DND-41 (cell line): Measurements from ENCODE around the gene PP2D1.
"Not testable (repeated sequence)": the region's sequence is repeated elsewhere in the genome, so short reads cannot be mapped to it uniquely, and the experiment has no call there.

Experiments used
- ATAC-seq: fragments of 200-7000 bp; cut with Tn5 transposase; 3 replicates; pipeline ENCODE4 v1.9.1; 2021; ENCODE audit warnings: low read depth; ENCODE audit not compliant: insufficient read depth
- DNase-seq: peaks from one replicate; pipeline ENCODE4 v3.0.0-alpha.2; 2020
- H2AFZ ChIP-seq: 2 replicates; pipeline ENCODE4 v1.6.0; 2012; ENCODE audit warnings: low read depth, low read length
- H3K27ac ChIP-seq: 2 replicates; pipeline ENCODE4 v1.5.1; 2012; ENCODE audit warnings: low read length, inconsistent platforms
- H3K27me3 ChIP-seq: fragments of 200-600 bp; sonication (generic); 2 replicates; pipeline ENCODE4 v1.6.0; 2012; ENCODE audit warnings: low read length, mild to moderate bottlenecking, inconsistent platforms; ENCODE audit not compliant: insufficient read depth, poor library complexity
- H3K36me3 ChIP-seq: 2 replicates; pipeline ENCODE4 v1.5.1; 2012; ENCODE audit warnings: low read length, inconsistent platforms; ENCODE audit not compliant: insufficient read depth
- H3K4me1 ChIP-seq: 2 replicates; pipeline ENCODE4 v1.5.1; 2012; ENCODE audit warnings: mild to moderate bottlenecking, low read length; ENCODE audit not compliant: insufficient read depth
- H3K4me2 ChIP-seq: 2 replicates; pipeline ENCODE4 v1.6.0; 2012; ENCODE audit warnings: mild to moderate bottlenecking, moderate library complexity, low read length, inconsistent platforms; ENCODE audit not compliant: insufficient read depth
- H3K4me3 ChIP-seq, 2 experiments: fragments of 200-600 bp in 1 of 2; shearing (Covaris generic) in 1 of 2; 2 replicates each; pipeline ENCODE4 v1.5.1; 2012 to 2016; ENCODE audit warnings: inconsistent platforms in 2 of 2, low read length in 2 of 2, mild to moderate bottlenecking in 2 of 2, low read depth in 1 of 2, moderate library complexity in 1 of 2
- H3K79me2 ChIP-seq: 2 replicates; pipeline ENCODE4 v1.6.0; 2012; ENCODE audit warnings: low read length, inconsistent platforms; ENCODE audit not compliant: insufficient read depth
- H3K9ac ChIP-seq: 2 replicates; pipeline ENCODE4 v1.6.0; 2012; ENCODE audit warnings: low read depth, mild to moderate bottlenecking, inconsistent platforms, low read length, moderate library complexity
- H3K9me3 ChIP-seq: 2 replicates; pipeline ENCODE4 v1.5.1; 2012; ENCODE audit warnings: low read length, moderate library complexity, mild to moderate bottlenecking, inconsistent platforms; ENCODE audit not compliant: insufficient read depth, severe bottlenecking
- H4K20me1 ChIP-seq: 2 replicates; pipeline ENCODE4 v1.6.0; 2012; ENCODE audit warnings: low read length; ENCODE audit not compliant: insufficient read depth
- CTCF ChIP-seq: IDR thresholded peaks from 2 replicates; pipeline ENCODE4 v1.5.1; 2012; ENCODE audit warnings: borderline replicate concordance, low read length, moderate library complexity, mild to moderate bottlenecking; ENCODE audit not compliant: poor library complexity, severe bottlenecking; ENCODE audit errors: extremely low read depth
- EZH2 ChIP-seq: IDR thresholded peaks from 3 replicates; pipeline ENCODE4 v1.6.1; 2012; ENCODE audit warnings: borderline replicate concordance, low read depth, mild to moderate bottlenecking, moderate library complexity, low read length, inconsistent platforms; ENCODE audit not compliant: severe bottlenecking

Gene PP2D1

GRCh38 chr3:20047976-20048883, 36.2 kb upstream of the PP2D1 start:
- Histone ChIP-seq H3K4me3 (no peak overlapping the region), H3K9ac (no peak overlapping the region), H3K27ac (no peak overlapping the region), H3K36me3 (no peaks in the 10 kb centered on the region), H3K4me2 (no peak overlapping the region), H3K4me1 (peaks cover 13% of the 10 kb centered on the region), H3K9me3 (no peaks in the 10 kb centered on the region), H2AFZ (no peak overlapping the region), H3K79me2 (peaks cover 2% of the 10 kb centered on the region), H4K20me1 (peaks cover 5% of the 10 kb centered on the region; the same call in 1 of the 2 replicates), H3K27me3 (no peaks in the 10 kb centered on the region)
- ATAC-seq (no peak), DNase-seq (no peak)
- TF ChIP-seq EZH2 (no peak), CTCF (no peak)

- no peaks in the 10 kb centered on the region for H3K9me3 ChIP-seq
- no peak overlapping the region for H2AFZ ChIP-seq
- peaks cover 21% of the 10 kb centered on the region for H3K4me1 ChIP-seq
- peaks cover 8% of the 10 kb centered on the region; the same call in 1 of the 2 replicates for H4K20me1 ChIP-seq
- no peak for ATAC-seq
- H3K9ac ChIP-seq: no peak overlapping the region
- H3K79me2 ChIP-seq: peaks cover 4% of the 10 kb centered on the region
- H3K4me2 ChIP-seq: no peak overlapping the region
- DNase-seq: no peak
- no peak for TF ChIP-seq EZH2
- no peak for TF ChIP-seq CTCF
- H3K36me3 ChIP-seq: no peaks in the 10 kb centered on the region
- no peaks in the 10 kb centered on the region for H3K27me3 ChIP-seq
- H3K4me3 ChIP-seq: no peak overlapping the region
- H3K27ac ChIP-seq: no peak overlapping the region
These were observed 35.3 kb upstream of the PP2D1 start for GRCh38 chr3:20047341-20047779.

GRCh38 chr3:20046556-20046955, 34.5 kb upstream of the PP2D1 start:
- DNase-seq (no peak), ATAC-seq (no peak)
- peaks cover 7% of the 10 kb centered on the region for H3K79me2 ChIP-seq
- no peak overlapping the region for H2AFZ ChIP-seq
- no peak for TF ChIP-seq CTCF
- TF ChIP-seq EZH2: no peak
- H4K20me1 ChIP-seq: peaks cover 8% of the 10 kb centered on the region; the same call in 1 of the 2 replicates
- peaks cover 29% of the 10 kb centered on the region for H3K4me1 ChIP-seq
- H3K27ac ChIP-seq: no peak overlapping the region
- H3K4me2 ChIP-seq: no peak overlapping the region
- no peak overlapping the region for H3K9ac ChIP-seq
- H3K4me3 ChIP-seq: no peak overlapping the region
- H3K27me3 ChIP-seq: no peaks in the 10 kb centered on the region
- no peaks in the 10 kb centered on the region for H3K36me3 ChIP-seq
- no peaks in the 10 kb centered on the region for H3K9me3 ChIP-seq

GRCh38 chr3:20045141-20045540, 33.1 kb upstream of the PP2D1 start:
- not testable (repeated sequence) for H3K4me3 ChIP-seq, ATAC-seq, H3K79me2 ChIP-seq, H3K4me2 ChIP-seq, H3K9ac ChIP-seq, H3K36me3 ChIP-seq, H4K20me1 ChIP-seq, H3K27ac ChIP-seq, H2AFZ ChIP-seq, H3K27me3 ChIP-seq, H3K9me3 ChIP-seq, DNase-seq
- H3K4me1 ChIP-seq: peaks cover 37% of the 10 kb centered on the region
